ENCODE results near the gene INKA1.

Gene INKA1

GRCh38 chr3:49802719-49803464, at the start of gene INKA1:
TSS of gene INKA1 (plus strand) at chr3:49803261. CDS start at chr3:49803393, 132 bp downstream.
- ChIA-PET CTCF (interaction anchor here (0.6 to 25.2 kb wide), 38 partner anchors 10 to 504 kb away, joined by 3 to 558 read pairs (median 4); partner anchors contain the start of genes AMIGO3, IP6K1, MON1A and RBM6), POLR2A (interaction anchor here (0.6 to 1.6 kb wide), 9 partner anchors 9 to 409 kb away, joined by 3 to 8 read pairs (median 4); partner anchors contain the start of genes IP6K1 and UBA7)
- DNase-seq (ENCODE audit: extremely low spot score), result peak; percentile 92
- TF ChIP-seq CTCF (IDR thresholded peaks at IDR 0.05; ENCODE audit: control extremely low read depth, extremely low read depth, low read depth, missing control alignments), result peak; percentile 88

- POLR2A ChIA-PET, result no interaction called here
- CTCF ChIA-PET, result no interaction called here
- no peak for TF ChIP-seq CTCF (IDR thresholded peaks at IDR 0.05; ENCODE audit: control extremely low read depth, extremely low read depth, low read depth, missing control alignments)
These were observed 48.5 kb upstream of the INKA1 start for GRCh38 chr3:49754536-49754935.

GRCh38 chr3:49756036-49756435, 47.0 kb upstream of the INKA1 start:
- TF ChIP-seq CTCF (IDR thresholded peaks at IDR 0.05; ENCODE audit: control extremely low read depth, extremely low read depth, low read depth, missing control alignments), result no peak
- ChIA-PET POLR2A (no interaction called here), CTCF (interaction anchor here (1.2 to 2.7 kb wide), 2 partner anchors 11 to 23 kb away, joined by 3 to 10 read pairs; no protein-coding TSS in a partner anchor)
- no peak for DNase-seq (ENCODE audit: extremely low spot score)

More at GRCh38 chr3:49754536-49754935, 48.5 kb upstream of the INKA1 start:
- no peak for DNase-seq (ENCODE audit: extremely low spot score)

- POLR2A ChIA-PET, result interaction anchor here (0.6 kb wide), 1 partner anchor 98 kb away, joined by 3 read pairs; no protein-coding TSS in a partner anchor
- DNase-seq (ENCODE audit: extremely low spot score), result no peak
- CTCF ChIA-PET, result interaction anchor here (0.9 to 2.7 kb wide), 7 partner anchors 10 to 218 kb away, joined by 3 to 10 read pairs (median 3); no protein-coding TSS in a partner anchor
- TF ChIP-seq CTCF (IDR thresholded peaks at IDR 0.05; ENCODE audit: control extremely low read depth, extremely low read depth, low read depth, missing control alignments), result no peak
These were observed 45.9 kb upstream of the INKA1 start for GRCh38 chr3:49757197-49757596.

GRCh38 chr3:49759226-49759625, 43.8 kb upstream of the INKA1 start:
- CTCF ChIA-PET, result interaction anchor here (1.5 to 1.7 kb wide), 2 partner anchors 10 to 13 kb away, joined by 3 read pairs; no protein-coding TSS in a partner anchor
- no peak for DNase-seq (ENCODE audit: extremely low spot score)
- POLR2A ChIA-PET, result no interaction called here
- TF ChIP-seq CTCF (IDR thresholded peaks at IDR 0.05; ENCODE audit: control extremely low read depth, extremely low read depth, low read depth, missing control alignments), result no peak

- TF ChIP-seq CTCF (IDR thresholded peaks at IDR 0.05; ENCODE audit: control extremely low read depth, extremely low read depth, low read depth, missing control alignments), result no peak
- POLR2A ChIA-PET, result no interaction called here
- DNase-seq (ENCODE audit: extremely low spot score), result no peak
- CTCF ChIA-PET, result no interaction called here
These were observed 41.4 kb upstream of the INKA1 start for GRCh38 chr3:49761661-49762060.
